ENCODE results near the gene SORCS3. TPM values are rescaled to one million over a fixed set of nuclear protein-coding genes. Genes with fewer than 3 reads are reported as not detected.

The SORCS3 gene
- polyA plus RNA-seq, 1 donor from 2014 or later = 9.8 TPM

DNA sequence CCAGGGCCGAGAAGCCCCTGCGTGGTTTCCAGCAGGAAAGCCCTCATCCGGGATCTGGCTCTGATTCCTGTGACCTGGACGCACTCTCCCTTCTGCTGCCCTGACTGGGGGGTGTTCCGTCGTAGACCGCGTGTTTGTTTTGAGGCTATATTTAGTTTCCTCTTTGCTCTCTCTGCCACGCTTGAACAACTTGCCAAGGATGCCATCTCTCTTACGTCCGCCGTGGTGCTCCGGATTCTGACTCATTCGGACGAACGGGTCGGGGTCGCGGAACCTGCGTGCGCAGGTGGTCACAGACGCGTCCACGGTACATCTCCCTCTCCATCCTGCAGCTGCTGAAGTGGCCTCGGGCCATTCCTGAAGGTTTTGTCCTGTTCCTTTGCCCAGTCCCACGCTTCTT lies 10.4 kb upstream of the SORCS3 start:
- no peak overlapping the region for H3K9ac ChIP-seq (ENCODE audit: low read length)
- no peaks in the 10 kb centered on the region for H4K20me1 ChIP-seq (ENCODE audit: insufficient read depth)
- no peak overlapping the region for H2AFZ ChIP-seq (ENCODE audit: low read depth, low read length)
- no peaks in the 10 kb centered on the region for H3K36me3 ChIP-seq (ENCODE audit: insufficient read depth, low read length)
- H3K4me2 ChIP-seq (ENCODE audit: low read length) = no peak overlapping the region
- no peaks in the 10 kb centered on the region for H3K9me2 ChIP-seq (ENCODE audit: insufficient read depth, low read length)
- no peaks in the 10 kb centered on the region for H3K79me2 ChIP-seq (replicated peaks; ENCODE audit: insufficient read depth, low read length)
- no peaks in the 10 kb centered on the region for H3K9me3 ChIP-seq (ENCODE audit: low read length)
- H3K27ac ChIP-seq (ENCODE audit: low read length) = no peak overlapping the region
- no peaks in the 10 kb centered on the region for H3F3A ChIP-seq (ENCODE audit: insufficient read depth, low read length, poor library complexity, severe bottlenecking)
- H3K27me3 ChIP-seq (ENCODE audit: insufficient read depth, low read depth, low read length) = no peaks in the 10 kb centered on the region
- TF ChIP-seq SMC3 (conservative IDR thresholded peaks at IDR 0.05; ENCODE audit: poor library complexity) = no peak
- no peak for TF ChIP-seq RAD21 (conservative IDR thresholded peaks at IDR 0.05)
- TF ChIP-seq EP300 (conservative IDR thresholded peaks at IDR 0.05; ENCODE audit: poor library complexity, severe bottlenecking) = no peak
- no peak for TF ChIP-seq POLR2AphosphoS5 (IDR thresholded peaks at IDR 0.05)
- no peak for TF ChIP-seq TAF1 (IDR thresholded peaks at IDR 0.05; ENCODE audit: low read depth)
- TF ChIP-seq CTCF (IDR thresholded peaks at IDR 0.05; ENCODE audit: poor library complexity, severe bottlenecking) = no peak
- no peak for TF ChIP-seq EZH2 (IDR thresholded peaks at IDR 0.05; ENCODE audit: borderline replicate concordance, insufficient read depth, low read length, poor library complexity, severe bottlenecking)
- TF ChIP-seq REST (IDR thresholded peaks at IDR 0.05; ENCODE audit: borderline replicate concordance) = no peak
- no peak for TF ChIP-seq MXI1 (conservative IDR thresholded peaks at IDR 0.05; ENCODE audit: poor library complexity, severe bottlenecking)
- H3K4me3 ChIP-seq (ENCODE audit: low read length) = no peak overlapping the region

DNA sequence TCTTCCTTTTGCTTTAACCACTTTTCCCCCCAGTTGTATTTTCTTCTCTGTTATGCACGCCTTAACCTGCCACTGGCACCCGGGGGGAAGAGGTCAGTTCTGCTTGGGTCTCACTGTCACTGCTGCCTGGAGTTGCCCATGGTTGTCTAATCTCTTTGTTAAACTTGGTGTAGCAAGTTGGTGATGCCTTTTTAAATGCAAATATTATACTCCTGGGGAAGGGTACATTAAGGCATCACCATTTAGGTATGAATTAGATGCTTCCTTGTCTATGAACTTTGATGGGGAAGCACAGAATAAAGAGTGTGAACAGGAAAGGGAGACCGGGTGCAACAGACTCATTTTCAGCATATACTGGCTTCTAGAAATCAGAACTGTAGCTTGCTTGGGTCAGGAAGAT lies 9.1 kb upstream of the SORCS3 start:
- Histone ChIP-seq H3K36me3 (ENCODE audit: insufficient read depth, low read length) (no peaks in the 10 kb centered on the region), H3K27ac (ENCODE audit: low read length) (no peak overlapping the region), H3F3A (ENCODE audit: insufficient read depth, low read length, poor library complexity, severe bottlenecking) (no peaks in the 10 kb centered on the region), H3K27me3 (ENCODE audit: insufficient read depth, low read depth, low read length) (no peaks in the 10 kb centered on the region), H2AFZ (ENCODE audit: low read depth, low read length) (no peak overlapping the region), H3K9me3 (ENCODE audit: low read length) (no peaks in the 10 kb centered on the region), H4K20me1 (ENCODE audit: insufficient read depth) (no peaks in the 10 kb centered on the region), H3K79me2 (replicated peaks; ENCODE audit: insufficient read depth, low read length) (no peaks in the 10 kb centered on the region), H3K4me3 (ENCODE audit: low read length) (no peak overlapping the region), H3K9me2 (ENCODE audit: insufficient read depth, low read length) (no peaks in the 10 kb centered on the region), H3K9ac (ENCODE audit: low read length) (no peak overlapping the region), H3K4me2 (ENCODE audit: low read length) (no peak overlapping the region)
- TF ChIP-seq RAD21 (conservative IDR thresholded peaks at IDR 0.05) = no peak
- TF ChIP-seq POLR2AphosphoS5 (IDR thresholded peaks at IDR 0.05) = no peak
- TF ChIP-seq SMC3 (conservative IDR thresholded peaks at IDR 0.05; ENCODE audit: poor library complexity) = no peak
- no peak for TF ChIP-seq TAF1 (IDR thresholded peaks at IDR 0.05; ENCODE audit: low read depth)
- no peak for TF ChIP-seq EZH2 (IDR thresholded peaks at IDR 0.05; ENCODE audit: borderline replicate concordance, insufficient read depth, low read length, poor library complexity, severe bottlenecking)
- TF ChIP-seq MXI1 (conservative IDR thresholded peaks at IDR 0.05; ENCODE audit: poor library complexity, severe bottlenecking) = no peak
- TF ChIP-seq EP300 (conservative IDR thresholded peaks at IDR 0.05; ENCODE audit: poor library complexity, severe bottlenecking) = no peak
